Right lung (tissue), 5 donors: ENCODE measurements around the gene CHPF. TPM values are rescaled to one million over a fixed set of nuclear protein-coding genes. Genes with fewer than 3 reads are reported as not detected.

Experiments
- DNase-seq, 2 donors: peaks; one replicate each; pipeline ENCODE4 v3.0.0-alpha.2; 2013
- polyA plus RNA-seq, 5 donors: library from polyadenylated mRNA; unstranded; fragments of 120-200 nt; gene quantifications; one replicate each; pipeline versions ENCODE4 v1.2.1 to v1.2.3, GENCODE V29; 2013; ENCODE audit warnings: inconsistent platforms in 1 of 5, low replicate concordance in 1 of 5; ENCODE audit not compliant: insufficient read length in 5 of 5, insufficient read depth in 1 of 5

The CHPF gene
- polyA plus RNA-seq, 5 donors: 16.5 to 44.9 (median 23.4) TPM

DNA sequence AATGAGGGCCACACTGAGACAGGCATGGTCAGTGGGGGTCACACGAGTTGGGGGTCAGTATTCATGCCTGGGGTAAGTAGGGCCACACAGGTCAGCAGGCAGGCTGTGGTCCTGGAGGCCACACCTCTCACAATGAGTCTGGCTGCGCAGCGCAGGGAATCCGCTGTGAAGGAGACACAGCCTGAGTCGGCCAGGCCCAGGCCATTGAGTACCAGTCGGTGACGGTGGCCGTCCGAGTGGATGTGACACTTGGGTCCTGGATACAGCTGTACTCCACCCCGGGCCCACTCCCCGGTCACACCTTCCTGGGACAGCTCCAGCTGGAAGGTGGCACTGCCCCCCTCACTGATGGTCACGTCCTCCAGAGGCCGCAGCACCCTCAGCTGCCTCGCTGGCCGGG lies 10.7 kb upstream of the CHPF start:
- no peak for DNase-seq

DNA sequence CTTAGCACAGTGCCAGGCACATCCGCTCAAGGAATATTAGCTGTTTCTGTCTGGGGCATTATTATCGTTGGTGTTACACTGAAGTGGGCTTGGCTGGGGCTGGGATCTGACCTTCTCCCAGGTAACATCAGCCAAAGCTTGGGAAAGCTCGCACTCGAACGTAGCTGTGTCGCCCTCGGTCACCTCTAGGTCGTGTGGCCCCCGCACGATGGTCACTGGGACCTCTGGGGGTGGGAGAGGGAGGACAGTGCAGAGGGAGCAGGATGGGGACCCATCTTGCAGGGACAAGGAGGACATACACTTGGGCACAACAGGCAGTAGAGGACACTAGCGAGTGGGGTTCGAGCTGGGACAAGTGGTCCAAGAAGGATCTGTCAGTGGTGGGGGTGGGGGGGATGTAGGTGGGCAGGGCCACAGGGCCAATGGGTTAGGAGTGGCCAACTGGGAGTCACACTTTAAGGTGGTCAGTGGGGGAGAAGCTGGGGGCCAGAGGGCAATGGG lies 9.9 kb upstream of the CHPF start:
- DNase-seq: no peak

DNA sequence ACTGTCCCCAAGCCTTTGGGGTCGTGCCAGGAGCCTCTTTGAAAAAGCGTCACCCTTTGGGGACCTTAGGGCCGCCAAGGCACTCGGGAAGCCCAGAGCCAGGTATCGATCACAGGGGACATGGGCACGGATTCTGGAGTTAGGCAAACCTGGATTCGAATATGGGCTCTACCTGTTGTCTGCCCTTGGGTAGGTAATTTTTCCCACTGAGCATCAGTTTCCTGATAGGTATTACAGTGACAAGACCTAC lies 9.5 kb upstream of the CHPF start:
- DNase-seq: no peak

DNA sequence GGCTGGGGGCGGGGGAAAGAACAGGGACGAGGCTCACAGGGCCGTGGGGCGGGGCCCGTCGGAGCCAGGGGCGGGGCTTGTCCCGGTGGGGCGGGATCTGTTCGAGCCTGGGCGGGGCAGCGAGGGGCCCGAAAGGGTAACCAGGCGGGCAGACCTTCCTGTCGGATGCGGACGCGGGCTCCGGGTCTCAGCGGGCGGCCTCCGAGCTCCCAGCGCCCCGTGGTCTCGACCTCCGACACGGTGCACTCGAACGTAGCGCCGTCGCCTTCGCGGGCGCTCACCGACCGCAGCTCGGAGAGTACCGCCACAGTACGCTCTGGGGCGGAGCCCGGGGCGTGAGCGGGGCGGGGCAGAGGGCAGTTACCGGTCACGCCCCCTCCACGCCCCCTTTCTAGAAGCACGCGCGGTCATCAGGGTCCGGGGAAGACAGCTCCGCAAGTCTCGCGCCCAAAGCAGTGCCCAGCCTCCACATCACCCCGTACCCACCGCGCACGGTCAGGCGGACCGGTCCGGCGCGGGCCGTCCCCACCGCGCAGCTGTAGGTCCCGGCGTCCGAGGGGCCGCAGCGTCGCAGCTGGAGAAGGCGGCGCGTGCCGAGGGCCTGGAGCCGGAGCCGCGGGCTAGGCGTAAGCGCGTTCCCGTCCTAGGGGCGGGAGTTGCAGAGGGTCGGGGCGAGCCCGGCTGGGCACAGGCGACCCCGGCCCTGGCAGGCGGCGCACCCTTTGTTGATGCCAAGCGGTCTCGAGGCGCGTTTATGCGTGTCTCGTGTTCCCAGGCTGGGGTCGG lies 9.0 kb upstream of the CHPF start:
- peak; percentile 89 to 90 for DNase-seq

DNA sequence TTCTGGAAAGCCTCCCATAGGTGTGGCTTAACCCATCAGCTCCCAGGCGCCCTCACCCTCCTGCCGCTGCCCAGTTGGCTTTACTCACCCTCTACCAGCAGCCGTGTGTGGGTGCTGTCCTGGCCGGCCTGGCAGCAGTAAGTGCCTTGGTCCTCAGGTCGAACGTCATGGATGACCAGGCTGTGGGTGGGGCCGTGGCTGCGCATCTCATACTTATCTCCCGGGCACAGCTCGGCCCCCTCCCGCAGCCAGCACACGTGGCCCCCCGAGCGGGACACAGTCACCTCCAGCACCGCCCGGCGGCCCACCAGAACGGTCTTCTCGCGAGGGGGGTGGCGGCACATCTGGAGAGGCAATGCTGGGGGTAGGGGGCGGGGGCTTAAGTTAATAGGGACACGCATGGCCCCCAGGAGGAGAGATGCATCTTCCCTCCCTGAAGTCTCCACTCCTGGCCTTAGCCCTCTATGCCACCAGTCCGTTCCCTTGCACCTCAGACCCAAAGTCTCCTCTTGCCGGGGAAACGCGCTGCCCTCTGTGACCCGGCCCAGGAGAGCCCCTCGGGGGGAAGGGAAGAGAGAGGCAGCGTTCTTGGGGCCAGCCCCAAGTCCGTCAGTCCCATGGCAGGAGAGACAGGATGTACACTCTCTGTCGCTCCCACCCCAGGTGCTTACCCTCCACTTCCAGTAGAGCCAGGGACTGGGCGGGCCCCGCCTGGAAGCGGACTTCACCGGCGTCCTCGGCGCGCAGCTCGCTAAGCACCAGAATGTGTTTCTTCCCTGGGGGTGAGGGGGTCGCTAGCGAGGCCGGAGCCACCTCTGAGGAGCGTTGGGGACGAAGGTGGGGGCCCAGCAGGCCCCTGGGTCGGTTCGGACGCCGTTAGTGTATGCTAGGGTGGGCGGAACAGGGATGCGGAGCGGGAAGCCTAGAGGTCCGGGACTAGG lies 8.1 kb upstream of the CHPF start:
- DNase-seq: no peak

DNA sequence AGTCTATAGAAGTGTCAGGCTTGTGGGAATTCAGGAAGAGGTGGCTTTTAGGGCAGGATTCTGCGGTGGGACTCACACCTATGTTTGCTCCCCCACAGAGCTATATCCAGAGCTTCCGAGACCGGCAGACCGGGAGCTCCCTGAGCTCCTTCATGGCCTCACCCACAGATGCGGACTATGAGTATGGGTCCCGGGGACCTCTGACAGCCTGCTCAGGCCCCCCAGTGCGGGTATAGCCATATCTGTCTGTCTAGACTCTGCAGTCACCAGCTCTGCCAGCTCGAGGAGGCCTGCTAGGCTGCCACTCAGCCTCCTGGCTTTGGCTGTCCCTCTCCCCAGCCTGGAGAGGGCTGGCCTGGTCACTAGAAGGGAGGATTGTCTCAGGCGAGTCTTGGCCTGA lies 6.0 kb upstream of the CHPF start:
- DNase-seq: no peak

DNA sequence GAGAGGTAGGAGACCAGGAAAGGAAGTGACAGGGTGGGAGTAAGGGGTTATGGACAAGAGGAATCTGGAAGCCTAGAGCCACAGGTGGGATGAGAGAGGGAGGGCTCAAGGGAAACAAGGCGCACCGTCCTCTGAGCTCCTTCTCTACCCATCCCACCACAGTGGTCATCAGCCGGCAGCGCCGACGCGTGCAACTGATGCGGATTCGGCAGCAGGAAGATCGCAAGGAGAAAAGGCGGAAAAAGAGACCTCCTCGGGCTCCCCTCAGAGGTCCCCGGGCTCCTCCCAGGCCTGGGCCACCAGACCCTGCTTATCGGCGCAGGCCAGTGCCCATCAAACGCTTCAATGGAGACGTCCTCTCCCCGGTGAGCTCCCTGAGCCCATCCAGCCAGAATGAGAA lies 5.4 kb upstream of the CHPF start:
- DNase-seq: no peak

DNA sequence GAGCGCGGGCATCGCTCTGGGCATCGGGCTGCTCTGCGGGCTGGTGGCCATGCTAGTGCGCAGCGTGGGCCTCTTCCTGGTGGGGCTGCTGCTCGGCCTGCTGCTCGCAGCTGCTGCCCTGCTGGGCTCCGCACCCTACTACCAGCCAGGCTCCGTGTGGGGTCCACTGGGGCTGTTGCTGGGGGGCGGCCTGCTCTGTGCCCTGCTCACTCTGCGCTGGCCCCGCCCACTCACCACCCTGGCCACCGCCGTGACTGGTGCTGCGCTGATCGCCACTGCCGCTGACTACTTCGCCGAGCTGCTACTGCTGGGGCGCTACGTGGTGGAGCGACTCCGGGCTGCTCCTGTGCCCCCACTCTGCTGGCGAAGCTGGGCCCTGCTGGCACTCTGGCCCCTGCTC lies 4.0 kb upstream of the CHPF start:
- no peak for DNase-seq

DNA sequence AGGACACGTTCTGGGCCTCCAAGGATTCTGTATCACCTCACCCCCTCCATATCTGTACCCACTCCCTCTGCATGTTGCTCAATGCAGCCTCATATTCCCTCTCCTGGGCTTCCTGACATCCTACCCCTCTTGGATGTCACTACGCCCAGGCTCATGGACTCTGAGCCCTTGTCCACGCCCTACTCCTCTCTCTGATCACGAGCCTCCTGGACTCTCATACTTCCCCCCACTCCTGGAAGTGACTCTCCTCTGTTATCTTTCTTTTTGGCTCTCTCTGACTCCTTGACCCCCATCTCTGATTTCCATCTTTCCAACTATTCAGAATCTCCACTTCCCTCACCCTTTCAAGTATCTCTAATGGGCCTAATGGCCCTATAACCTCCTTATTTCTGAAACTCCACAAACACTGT lies 2.3 kb upstream of the CHPF start:
- no peak for DNase-seq

DNA sequence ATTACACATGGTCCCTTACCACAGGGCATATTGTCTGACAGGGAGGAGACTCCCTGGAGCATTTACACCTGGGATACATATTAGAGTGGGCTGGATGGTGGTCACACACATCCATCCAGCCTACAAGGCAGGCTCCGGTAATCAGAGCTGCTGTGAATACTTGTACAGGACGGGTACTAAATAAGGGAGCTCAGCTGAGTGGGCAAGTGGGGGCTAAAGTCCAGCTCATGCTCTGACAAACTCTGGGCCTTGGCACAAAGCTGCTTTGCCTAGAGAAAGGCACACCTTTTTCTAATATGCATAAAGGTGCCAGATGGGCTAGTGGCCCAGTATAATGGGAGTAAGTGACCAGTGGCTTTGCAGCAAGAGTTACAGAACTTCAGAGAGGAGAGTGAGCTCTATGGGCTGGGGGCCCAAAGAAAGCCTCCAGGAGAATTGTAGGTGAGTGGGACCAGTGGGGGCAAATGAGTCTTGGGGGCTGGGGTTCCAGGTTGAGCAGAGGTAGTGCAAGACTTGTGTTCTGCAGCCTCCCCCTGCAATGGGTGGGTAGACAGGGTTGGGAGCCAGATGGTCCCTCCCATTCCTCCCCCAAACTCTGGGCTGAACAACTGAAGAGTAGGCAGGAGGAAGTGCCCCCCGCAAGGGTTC lies 1.8 kb upstream of the CHPF start:
- no peak for DNase-seq

DNA sequence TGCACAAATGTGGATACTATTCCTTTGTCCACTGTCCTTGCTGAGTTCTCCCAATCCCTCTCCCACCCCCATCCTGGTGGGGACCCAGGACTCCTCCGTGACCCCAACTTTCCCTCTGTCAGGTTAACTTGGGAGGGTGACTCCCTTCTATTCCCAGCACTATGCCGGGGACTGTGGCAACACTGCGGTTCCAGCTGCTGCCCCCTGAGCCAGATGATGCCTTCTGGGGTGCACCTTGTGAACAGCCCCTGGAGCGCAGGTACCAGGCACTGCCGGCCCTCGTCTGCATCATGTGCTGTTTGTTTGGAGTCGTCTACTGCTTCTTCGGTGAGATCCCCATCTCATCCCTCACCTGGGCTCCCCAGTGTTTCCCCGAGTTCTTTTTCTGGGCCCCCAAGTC lies 958 bp upstream of the CHPF start:
- no peak for DNase-seq

DNA sequence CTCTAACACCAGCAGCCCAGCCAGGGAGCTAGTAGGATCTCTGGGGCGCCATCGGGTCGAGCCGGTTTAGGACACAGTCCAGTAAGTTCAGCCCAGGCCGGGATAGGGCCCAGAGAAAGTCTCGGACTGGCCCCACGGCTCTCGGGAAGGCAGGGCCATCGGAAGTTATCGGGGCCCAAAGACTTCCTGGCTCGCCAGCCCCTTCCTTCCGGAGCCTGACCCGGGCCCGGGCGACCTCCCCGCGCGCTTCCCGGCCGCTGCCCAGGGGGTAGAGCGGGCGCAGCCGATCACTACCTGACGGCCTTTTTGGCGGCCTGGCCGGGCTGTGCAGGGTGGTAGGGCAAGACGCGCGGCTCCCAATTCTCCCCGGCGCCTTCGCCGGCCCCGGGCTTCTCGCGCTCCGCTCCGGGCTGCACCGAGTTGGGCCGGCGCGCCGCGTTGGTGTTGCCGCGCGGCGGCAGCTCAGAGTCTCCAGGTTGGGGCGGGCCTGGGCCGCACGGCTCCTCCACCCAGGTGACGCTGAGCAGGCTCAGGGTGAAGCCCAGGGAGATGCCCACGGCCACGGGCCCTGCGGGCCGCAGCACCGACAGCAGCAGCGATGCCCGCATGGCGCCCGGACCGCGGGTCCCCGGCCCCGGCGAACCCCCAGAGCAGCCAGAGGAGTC lies 546 bp downstream of the CHPF start:
- no peak for DNase-seq

DNA sequence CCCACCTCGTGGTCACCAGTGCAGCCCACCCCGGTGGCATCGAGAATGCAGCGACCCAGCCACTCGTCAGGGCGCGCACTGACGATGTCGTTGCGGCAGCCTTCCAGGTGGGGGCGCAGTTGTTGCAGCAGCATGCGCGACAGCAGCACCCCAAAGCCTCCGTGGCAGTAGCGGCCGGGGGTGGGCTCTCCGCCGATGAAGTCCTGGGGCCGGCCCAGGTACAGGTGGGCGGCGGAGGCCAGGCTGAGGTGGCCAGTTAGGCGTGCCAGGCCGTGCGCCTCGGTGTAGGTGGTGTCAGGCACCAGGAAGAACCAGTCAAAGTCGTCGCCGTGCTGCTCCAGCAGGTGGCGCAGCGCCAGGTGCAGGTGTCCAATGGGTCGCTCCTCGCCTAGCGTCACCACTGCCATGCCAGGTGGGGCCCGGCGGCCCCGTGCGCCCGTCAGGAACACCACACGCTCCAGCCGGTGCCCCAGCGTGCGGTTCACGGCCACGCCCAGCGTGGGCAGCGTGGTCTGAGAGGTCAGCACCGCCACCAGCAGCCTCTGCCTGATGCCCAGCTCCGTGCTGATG lies 1.9 kb downstream of the CHPF start:
- peak; percentile 75 for DNase-seq

DNA sequence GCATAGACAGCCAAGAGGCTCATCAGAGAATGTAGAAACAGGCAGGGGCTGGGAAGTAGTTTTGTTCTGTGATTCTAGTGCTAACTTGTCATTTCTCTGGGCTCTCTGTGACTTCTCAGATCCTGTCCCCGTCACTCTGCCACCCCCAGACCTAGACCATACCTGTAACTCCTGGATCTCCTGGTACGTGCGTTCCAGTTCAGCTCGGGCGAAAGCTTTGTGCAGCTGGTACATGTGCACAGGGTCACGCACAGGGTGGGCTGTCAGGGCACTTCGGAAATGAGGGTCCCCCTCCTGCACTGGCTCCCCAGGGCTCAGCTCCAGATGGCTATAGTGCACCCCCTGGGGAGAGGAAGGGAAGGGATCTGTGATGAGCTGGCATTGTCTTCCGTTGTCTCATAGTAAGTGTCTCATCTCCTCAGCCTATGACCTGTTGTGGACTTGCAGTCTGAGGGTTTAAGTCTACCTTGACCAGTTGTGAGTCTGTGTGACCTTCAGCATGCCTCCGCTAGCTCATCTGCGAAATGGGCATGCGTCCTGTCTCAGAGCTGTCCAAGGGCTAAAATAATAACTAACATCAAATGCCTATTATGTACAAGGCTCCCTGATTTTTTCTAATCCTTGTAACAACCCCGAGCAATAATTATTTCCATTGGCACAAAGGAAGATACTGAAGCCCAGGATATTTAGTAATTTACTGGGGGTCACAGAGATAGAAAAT lies 2.7 kb downstream of the CHPF start:
- DNase-seq: no peak

DNA sequence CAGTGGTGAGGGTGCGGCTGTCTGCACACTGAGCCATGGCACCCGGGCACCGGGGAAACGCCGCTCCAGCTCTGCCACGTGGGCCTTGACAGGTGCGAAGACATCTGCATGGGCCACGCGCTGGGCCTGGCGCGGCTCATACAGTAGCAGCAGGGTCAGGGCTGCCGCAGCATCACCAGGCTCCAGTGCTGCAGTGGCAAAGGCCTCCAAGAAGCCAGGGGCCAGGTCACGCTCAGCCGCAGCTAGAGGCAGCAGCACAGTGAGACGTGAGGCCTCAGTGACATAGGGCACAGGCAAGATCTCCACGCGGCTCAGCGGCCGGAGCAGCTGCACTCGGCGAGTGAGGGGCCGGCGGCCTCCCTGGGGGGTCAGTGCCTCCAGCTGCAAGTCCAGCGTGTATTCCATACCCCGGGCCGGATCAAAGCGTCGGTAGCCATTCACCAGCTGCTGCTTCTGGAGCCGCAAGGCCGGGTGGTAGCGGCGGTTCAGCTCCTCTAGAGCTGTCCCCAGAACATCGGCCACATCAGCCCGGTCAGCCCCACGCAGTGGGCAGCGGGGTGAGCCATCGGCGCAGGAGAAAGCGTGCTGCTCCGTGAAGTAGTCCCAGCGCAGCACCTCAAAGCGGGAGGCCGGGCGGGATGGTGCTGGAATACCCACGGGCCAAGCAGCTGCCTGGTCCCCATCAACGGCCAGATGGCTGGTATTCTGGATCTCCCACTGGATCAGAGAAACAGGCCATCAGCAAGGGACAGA lies 3.5 kb downstream of the CHPF start:
- DNase-seq: no peak

DNA sequence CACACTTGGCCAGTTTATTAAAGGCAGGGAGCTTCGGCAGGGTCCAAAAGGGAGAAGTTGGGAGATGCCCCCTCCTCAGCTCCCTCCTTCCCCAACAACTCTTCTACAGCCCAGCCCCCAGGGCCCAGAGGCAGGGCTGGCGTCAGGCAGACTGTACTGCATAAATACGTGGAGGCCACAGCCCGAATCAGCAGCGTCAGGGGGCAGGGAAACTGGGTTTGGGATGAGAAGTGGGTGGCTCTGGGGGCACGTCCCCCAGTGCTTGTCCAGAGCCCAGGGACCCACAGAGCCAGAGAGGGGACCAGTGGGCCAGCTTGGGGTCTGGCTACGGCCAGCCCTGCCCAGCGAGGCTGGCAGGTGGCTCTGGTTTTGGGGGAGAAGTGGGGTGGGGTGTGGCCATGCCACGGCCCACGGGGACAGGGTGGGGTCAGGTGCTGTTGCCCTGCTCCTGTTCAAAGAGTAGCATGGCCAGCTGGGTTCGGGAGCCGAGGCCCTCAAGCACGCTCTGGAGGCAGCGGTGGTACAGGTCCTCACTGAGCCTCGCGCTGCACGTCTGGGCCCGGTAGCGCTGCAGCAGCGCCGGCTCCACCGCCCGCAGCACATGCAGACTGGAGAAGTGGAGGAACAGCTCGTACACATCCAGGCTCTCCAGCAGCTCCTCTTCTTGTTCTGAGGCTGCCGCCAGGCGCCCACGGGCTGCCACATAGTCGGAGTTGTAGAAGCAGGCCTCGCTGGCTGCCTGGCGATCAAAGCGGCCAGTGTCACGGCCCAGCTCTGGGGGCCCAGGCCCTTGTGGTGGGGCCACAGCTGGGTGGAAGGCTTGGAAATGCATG lies 4.4 kb downstream of the CHPF start:
- DNase-seq: no peak

DNA sequence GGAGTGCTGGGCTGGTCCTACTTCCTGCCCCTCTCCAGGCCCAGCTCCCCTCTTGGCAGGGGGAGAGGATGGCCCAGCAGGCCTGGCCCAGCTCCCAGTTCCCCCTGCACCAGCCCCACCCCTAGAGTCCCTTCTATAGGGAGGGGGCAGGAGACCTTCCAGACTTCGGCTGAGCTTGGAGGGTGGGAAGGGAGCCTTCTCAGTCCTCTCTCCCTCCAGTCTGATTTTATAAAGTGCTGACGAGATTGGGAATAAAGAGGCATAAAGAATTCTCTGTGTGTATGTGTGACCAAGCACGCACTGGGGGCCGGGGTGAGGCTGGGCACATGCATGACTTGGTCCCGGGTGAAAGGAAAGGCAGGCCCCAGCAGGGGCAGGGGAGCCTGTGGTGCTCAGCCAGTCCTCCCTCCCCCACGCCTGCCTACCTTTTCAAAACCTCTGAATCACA lies 5.1 kb downstream of the CHPF start:
- peak; percentile 61 to 69 for DNase-seq

DNA sequence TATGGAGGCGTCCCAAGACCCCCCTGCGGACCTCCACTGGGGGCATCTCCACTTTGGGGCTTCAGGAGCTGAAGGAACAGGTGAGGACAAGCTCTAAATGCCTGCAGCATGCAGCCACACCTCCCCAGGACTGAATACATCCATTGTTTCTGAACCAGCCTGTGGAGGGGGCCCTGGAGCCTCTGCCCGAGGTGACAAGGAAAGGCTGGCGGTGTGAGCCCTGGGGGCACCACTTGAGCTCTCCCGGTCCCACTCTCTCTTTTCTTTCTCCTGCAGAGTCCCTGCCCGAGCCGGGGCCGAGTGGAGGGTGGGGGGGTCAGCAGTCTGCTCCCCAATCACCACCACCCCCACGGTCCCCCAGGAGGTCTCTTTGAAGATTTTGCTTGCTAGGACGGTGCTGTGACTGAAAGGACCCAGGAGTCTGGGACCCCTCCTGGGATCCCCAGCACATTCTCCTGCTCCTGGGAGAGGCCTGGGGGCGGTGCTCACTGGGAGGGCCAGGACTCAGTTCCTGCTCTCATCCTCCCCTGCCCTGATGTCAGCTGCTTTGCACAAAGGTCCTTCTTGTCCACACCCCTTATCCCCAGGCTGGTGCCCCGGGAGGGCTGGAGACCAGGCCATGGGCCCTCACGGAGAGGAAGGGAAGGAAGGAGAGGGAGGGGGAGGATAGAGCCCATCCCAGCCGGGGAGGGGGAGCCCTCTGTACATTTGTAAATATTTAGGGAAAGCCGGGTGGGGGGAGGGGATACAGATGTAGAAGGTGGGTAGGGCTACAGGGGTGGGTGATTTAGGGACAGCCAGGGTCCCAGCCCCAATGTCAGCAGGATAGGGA lies 5.7 kb downstream of the CHPF start:
- DNase-seq: peak in 1 of 2 donors; percentile 42
